Osteocyte (in vitro differentiated cells): ENCODE measurements around the gene CRYBA2. TPM values are rescaled to one million over a fixed set of nuclear protein-coding genes. Genes with fewer than 3 reads are reported as not detected.

Experiments
- DNase-seq: peaks from one replicate; pipeline ENCODE4 v3.0.0; 2021; ENCODE audit warnings: mixed read lengths; ENCODE audit not compliant: unreplicated experiment; ENCODE audit errors: extremely low spot score
- H3K27ac Mint-ChIP-seq: one replicate; pipeline ENCODE4 v1.8.0; 2021; ENCODE audit warnings: mild to moderate bottlenecking, mixed read lengths; ENCODE audit not compliant: unreplicated experiment
- H3K27me3 Mint-ChIP-seq: one replicate; pipeline ENCODE4 v1.8.0; 2021; ENCODE audit warnings: mixed read lengths; ENCODE audit not compliant: unreplicated experiment
- H3K36me3 Mint-ChIP-seq: one replicate; pipeline ENCODE4 v1.8.0; 2021; ENCODE audit warnings: mixed read lengths; ENCODE audit not compliant: unreplicated experiment
- H3K4me1 Mint-ChIP-seq: one replicate; pipeline ENCODE4 v1.8.0; 2021; ENCODE audit warnings: mixed read lengths; ENCODE audit not compliant: unreplicated experiment
- H3K4me3 Mint-ChIP-seq: one replicate; pipeline ENCODE4 v1.8.0; 2021; ENCODE audit warnings: mild to moderate bottlenecking, moderate library complexity, mixed read lengths; ENCODE audit not compliant: unreplicated experiment
- H3K9me3 Mint-ChIP-seq: one replicate; pipeline ENCODE4 v1.8.0; 2021; ENCODE audit warnings: mixed read lengths; ENCODE audit not compliant: unreplicated experiment
- CTCF ChIP-seq: fragments of 200-600 bp; sonication (generic); IDR thresholded peaks from 2 replicates; pipeline ENCODE4 v1.5.0; 2021; ENCODE audit warnings: antibody characterized with exemption, mild to moderate bottlenecking, moderate library complexity
- total RNA-seq: library from RNA; stranded (reverse); gene quantifications from 2 replicates; pipeline ENCODE4 v1.2.1, GENCODE V29; 2021

The CRYBA2 gene
- total RNA-seq, 1 donor from 2014 or later = not detected

- Mint-ChIP-seq H3K27ac (no peak overlapping the region), H3K36me3 (no peaks in the 10 kb centered on the region), H3K4me1 (no peaks in the 10 kb centered on the region), H3K9me3 (no peaks in the 10 kb centered on the region), H3K4me3 (no peak overlapping the region), H3K27me3 (peaks cover 34% of the 10 kb centered on the region)
- TF ChIP-seq CTCF = no peak
- DNase-seq = no peak
These were observed 34.4 kb upstream of the CRYBA2 start for GRCh38 chr2:219027511-219028055.

- peaks cover 27% of the 10 kb centered on the region for H3K27me3 Mint-ChIP-seq
- TF ChIP-seq CTCF = no peak
- H3K4me1 Mint-ChIP-seq = no peaks in the 10 kb centered on the region
- DNase-seq = no peak
- H3K9me3 Mint-ChIP-seq = no peaks in the 10 kb centered on the region
- no peak overlapping the region for H3K27ac Mint-ChIP-seq
- no peak overlapping the region for H3K4me3 Mint-ChIP-seq
- H3K36me3 Mint-ChIP-seq = no peaks in the 10 kb centered on the region
These were observed 33.7 kb upstream of the CRYBA2 start for GRCh38 chr2:219026946-219027345.

- H3K4me3 Mint-ChIP-seq = no peak overlapping the region
- TF ChIP-seq CTCF = no peak
- no peak overlapping the region for H3K27ac Mint-ChIP-seq
- DNase-seq = no peak
- no peaks in the 10 kb centered on the region for H3K4me1 Mint-ChIP-seq
- no peaks in the 10 kb centered on the region for H3K36me3 Mint-ChIP-seq
- H3K9me3 Mint-ChIP-seq = no peaks in the 10 kb centered on the region
- peaks cover 23% of the 10 kb centered on the region for H3K27me3 Mint-ChIP-seq
These were observed 32.7 kb upstream of the CRYBA2 start for GRCh38 chr2:219025637-219026585.

- TF ChIP-seq CTCF = no peak
- Mint-ChIP-seq H3K27ac (no peak overlapping the region), H3K9me3 (no peaks in the 10 kb centered on the region), H3K27me3 (peaks cover 27% of the 10 kb centered on the region), H3K4me3 (no peak overlapping the region), H3K4me1 (no peaks in the 10 kb centered on the region), H3K36me3 (no peaks in the 10 kb centered on the region)
- DNase-seq = no peak
These were observed 30.8 kb upstream of the CRYBA2 start for GRCh38 chr2:219024059-219024458.

GRCh38 chr2:219023045-219023605 lies 29.9 kb upstream of the CRYBA2 start:
- H3K27ac Mint-ChIP-seq = no peak overlapping the region
- H3K27me3 Mint-ChIP-seq = peaks cover 28% of the 10 kb centered on the region
- no peak for DNase-seq
- H3K36me3 Mint-ChIP-seq = no peaks in the 10 kb centered on the region
- no peak for TF ChIP-seq CTCF
- no peaks in the 10 kb centered on the region for H3K9me3 Mint-ChIP-seq
- no peaks in the 10 kb centered on the region for H3K4me1 Mint-ChIP-seq
- no peak overlapping the region for H3K4me3 Mint-ChIP-seq
